ENCODE measurements around the gene MRPL53. TPM values are rescaled to one million over a fixed set of nuclear protein-coding genes. Genes with fewer than 3 reads are reported as not detected.

Gene MRPL53
- total and polyA plus RNA-seq, 2 of the 13 experiments (the other 11 are each of a cell fraction or from before 2014, with no cell fraction given) = 34.3 to 51.9 TPM

DNA sequence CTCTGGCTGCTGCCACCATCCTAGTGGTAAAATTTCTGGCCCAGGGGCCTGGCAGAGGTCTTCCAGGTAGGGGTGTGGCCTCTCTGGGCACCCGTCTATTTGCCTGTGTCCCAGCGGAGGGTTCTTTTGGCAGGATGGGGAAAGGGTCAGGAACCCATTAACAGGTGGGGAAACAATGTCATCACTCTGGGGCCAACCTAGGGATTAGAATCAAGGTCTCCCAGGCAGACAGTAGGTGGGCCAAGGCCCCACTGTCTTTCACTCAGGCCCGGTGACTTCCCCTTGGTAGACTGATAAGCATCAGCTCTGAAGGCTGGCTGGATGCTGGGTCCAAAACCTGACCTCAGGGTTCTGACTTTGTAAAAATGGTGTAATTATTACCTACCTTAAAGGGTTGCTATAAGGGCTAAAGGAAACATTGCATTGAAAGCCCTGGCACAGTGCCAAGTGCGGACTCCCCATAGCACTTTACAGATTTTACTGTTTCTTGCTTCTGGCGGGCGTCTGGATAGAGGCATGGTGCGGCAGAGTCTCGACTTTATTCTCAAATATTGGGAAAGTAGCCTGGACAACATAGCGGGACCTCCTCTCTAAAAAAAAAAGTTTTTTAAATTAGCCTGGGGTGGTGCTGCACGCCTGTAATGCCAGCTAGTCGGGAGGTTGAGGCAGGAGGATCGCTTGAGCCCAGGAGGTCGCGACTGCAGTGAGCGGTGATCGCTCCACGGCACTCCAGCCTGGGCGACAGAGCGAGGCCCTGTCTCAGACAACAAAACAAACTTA is 24.7 kb upstream of the MRPL53 start (continued):
- no peak for TF ChIP-seq ZNF878 (CRISPR knock-in tag; IDR thresholded peaks at IDR 0.05)
- TF ChIP-seq ETV6 (CRISPR knock-in tag; conservative IDR thresholded peaks at IDR 0.05) = 0 out of 2 replicates have a peak, but pooled peaks have one; percentile 36
- no peak for TF ChIP-seq NBN (conservative IDR thresholded peaks at IDR 0.05)
- no peak for TF ChIP-seq ZNF292 (CRISPR knock-in tag; IDR thresholded peaks at IDR 0.05; ENCODE audit: borderline replicate concordance, low read depth)
- no peak for TF ChIP-seq SALL2 (CRISPR knock-in tag; IDR thresholded peaks at IDR 0.05)
- no peak for TF ChIP-seq POLR2A (IDR thresholded peaks at IDR 0.05; ENCODE audit: insufficient read depth in 1 of 2, low read depth in 2 of 2, low read length in 2 of 2)
- no peak for TF ChIP-seq GABPA (IDR thresholded peaks at IDR 0.05; ENCODE audit: low read depth, low read length)
- TF ChIP-seq GABPA (CRISPR knock-in tag; IDR thresholded peaks at IDR 0.05; ENCODE audit: low read depth) = 0 out of 2 replicates have a peak, but pooled peaks have one; percentile 30
- TF ChIP-seq ZNF337 (CRISPR knock-in tag; IDR thresholded peaks at IDR 0.05; ENCODE audit: borderline replicate concordance, low read depth) = no peak
- no peak; the same call in 1 of the 2 replicates for TF ChIP-seq ZBTB20 (CRISPR knock-in tag; IDR thresholded peaks at IDR 0.05; ENCODE audit: borderline replicate concordance, low read depth)
- no peak for TF ChIP-seq HIC2 (CRISPR knock-in tag; IDR thresholded peaks at IDR 0.05; ENCODE audit: low read depth)
- no peak for TF ChIP-seq HES4 (CRISPR knock-in tag; IDR thresholded peaks at IDR 0.05; ENCODE audit: borderline replicate concordance)
- TF ChIP-seq ZBTB42 (CRISPR knock-in tag; IDR thresholded peaks at IDR 0.05) = no peak
- no peak for TF ChIP-seq ZNF24 (IDR thresholded peaks at IDR 0.05)
- no peak for TF ChIP-seq DDIT3 (CRISPR knock-in tag; IDR thresholded peaks at IDR 0.05)
- TF ChIP-seq CENPX (CRISPR knock-in tag; IDR thresholded peaks at IDR 0.05) = no peak
- peak; percentile 60 for TF ChIP-seq CEBPG (CRISPR knock-in tag; IDR thresholded peaks at IDR 0.05)
- no peak for TF ChIP-seq ZNF7 (CRISPR knock-in tag; IDR thresholded peaks at IDR 0.05)
- TF ChIP-seq ZSCAN22 (CRISPR knock-in tag; IDR thresholded peaks at IDR 0.05) = no peak; the same call in 1 of the 2 replicates
- TF ChIP-seq STAG1 (CRISPR knock-in tag; IDR thresholded peaks at IDR 0.05) = no peak
- TF ChIP-seq ZNF761 (CRISPR knock-in tag; conservative IDR thresholded peaks at IDR 0.05) = peak; percentile 49; the same call in 1 of the 2 replicates
- TF ChIP-seq SKIL (CRISPR knock-in tag; IDR thresholded peaks at IDR 0.05; ENCODE audit: borderline replicate concordance) = peak; percentile 68; the same call in 1 of the 2 replicates
- TF ChIP-seq ZNF569 (CRISPR knock-in tag; IDR thresholded peaks at IDR 0.05; ENCODE audit: borderline replicate concordance) = no peak
- no peak; the same call in 1 of the 2 replicates for TF ChIP-seq SPEN (CRISPR knock-in tag; IDR thresholded peaks at IDR 0.05; ENCODE audit: low read depth)
- TF ChIP-seq ZNF331 (CRISPR knock-in tag; IDR thresholded peaks at IDR 0.05) = peak; percentile 32
- no peak for TF ChIP-seq ZNF441 (CRISPR knock-in tag; IDR thresholded peaks at IDR 0.05; ENCODE audit: borderline replicate concordance)
- TF ChIP-seq NPAS2 (CRISPR knock-in tag; IDR thresholded peaks at IDR 0.05; ENCODE audit: borderline replicate concordance) = no peak
- no peak for TF ChIP-seq RFX1 (IDR thresholded peaks at IDR 0.05)
- no peak for TF ChIP-seq NCOA5 (CRISPR knock-in tag; IDR thresholded peaks at IDR 0.05)
- peak; percentile 94 for TF ChIP-seq NFIB (CRISPR knock-in tag; IDR thresholded peaks at IDR 0.05; ENCODE audit: borderline replicate concordance)

Data from HepG2 (cell line).